ENCODE measurements around the gene UBXN10. TPM values are rescaled to one million over a fixed set of nuclear protein-coding genes. Genes with fewer than 3 reads are reported as not detected.

UBXN10 gene
- total RNA-seq, 4 donors from 2014 or later: 0.18 to 4.3 (median 0.19) TPM; not detected in 1

DNA sequence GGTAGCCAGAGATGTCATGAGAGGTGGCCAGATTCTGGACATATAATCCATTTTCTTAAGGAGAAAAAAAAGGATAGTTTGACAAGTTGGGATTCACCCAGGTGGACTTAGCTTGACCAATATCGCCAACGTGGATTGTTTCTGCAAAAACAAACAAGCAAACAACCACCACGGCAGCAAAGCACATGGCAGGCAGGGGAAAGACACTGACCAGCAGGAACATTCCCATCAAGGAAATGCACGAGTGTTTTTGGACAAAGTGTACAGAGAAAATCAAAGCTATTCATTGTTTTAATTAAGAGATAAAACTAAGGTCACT, 9.5 kb downstream of the UBXN10 start:
- ATAC-seq: no peak
- intact Hi-C loops (cut with DNase I; ENCODE audit: low total_unique reads): loop anchor here (1.0 to 2.0 kb wide), 3 partner anchors 43 to 277 kb away; no protein-coding TSS in a partner anchor
- in situ Hi-C loops (cut with MboI; ENCODE audit: low sequenced_read_pairs in 4 of 4): loop anchor here in 1 of 4 donors (10.0 kb wide), 1 partner anchor 281 kb away; no protein-coding TSS in a partner anchor

DNA sequence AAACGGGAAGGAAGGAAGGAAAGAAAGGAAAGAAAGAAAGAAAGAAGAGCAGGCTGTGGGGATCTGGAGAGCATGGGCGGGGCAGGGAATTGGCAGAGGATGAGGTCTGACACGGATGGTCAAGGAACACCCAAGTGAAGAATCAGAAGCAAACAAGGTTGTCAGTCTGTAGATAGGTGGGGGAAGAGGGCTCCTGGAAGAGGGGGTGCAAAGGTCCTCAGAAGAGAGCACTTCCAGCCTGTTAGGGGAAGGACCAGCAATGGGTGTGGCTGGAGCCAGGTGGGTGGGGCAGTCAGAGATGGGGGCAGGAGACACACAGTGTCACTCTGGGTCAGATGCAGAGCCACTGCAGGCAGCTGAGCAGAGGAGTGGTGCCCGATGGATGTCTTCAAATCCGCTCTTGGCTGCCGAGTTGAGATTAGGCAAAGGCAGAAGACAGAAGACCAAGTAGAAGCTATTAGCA, 11.5 kb downstream of the UBXN10 start:
- intact Hi-C loops (cut with DNase I; ENCODE audit: low total_unique reads): no loop called here

More for the DNA sequence above, 9.5 kb downstream of the UBXN10 start:
- Histone ChIP-seq H3K4me3 (no peak overlapping the region), H3K36me3 (no peaks in the 10 kb centered on the region), H3K27me3 (peaks cover 2 to 14% (median 3%) of the 10 kb centered on the region in 3 donors), H3K4me1 (peaks cover 4 to 20% of the 10 kb centered on the region in 2 donors), H3K27ac (no peak overlapping the region), H3K9me3 (no peaks in the 10 kb centered on the region)
- TF ChIP-seq POLR2A (IDR thresholded peaks at IDR 0.05): no peak
- TF ChIP-seq, protein P1, sequence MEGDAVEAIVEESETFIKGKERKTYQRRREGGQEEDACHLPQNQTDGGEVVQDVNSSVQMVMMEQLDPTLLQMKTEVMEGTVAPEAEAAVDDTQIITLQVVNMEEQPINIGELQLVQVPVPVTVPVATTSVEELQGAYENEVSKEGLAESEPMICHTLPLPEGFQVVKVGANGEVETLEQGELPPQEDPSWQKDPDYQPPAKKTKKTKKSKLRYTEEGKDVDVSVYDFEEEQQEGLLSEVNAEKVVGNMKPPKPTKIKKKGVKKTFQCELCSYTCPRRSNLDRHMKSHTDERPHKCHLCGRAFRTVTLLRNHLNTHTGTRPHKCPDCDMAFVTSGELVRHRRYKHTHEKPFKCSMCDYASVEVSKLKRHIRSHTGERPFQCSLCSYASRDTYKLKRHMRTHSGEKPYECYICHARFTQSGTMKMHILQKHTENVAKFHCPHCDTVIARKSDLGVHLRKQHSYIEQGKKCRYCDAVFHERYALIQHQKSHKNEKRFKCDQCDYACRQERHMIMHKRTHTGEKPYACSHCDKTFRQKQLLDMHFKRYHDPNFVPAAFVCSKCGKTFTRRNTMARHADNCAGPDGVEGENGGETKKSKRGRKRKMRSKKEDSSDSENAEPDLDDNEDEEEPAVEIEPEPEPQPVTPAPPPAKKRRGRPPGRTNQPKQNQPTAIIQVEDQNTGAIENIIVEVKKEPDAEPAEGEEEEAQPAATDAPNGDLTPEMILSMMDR (IDR thresholded peaks at IDR 0.05 in 4 of 5, conservative IDR thresholded peaks at IDR 0.05 in 1 of 5): peak in 1 of 5 experiments; percentile 6
- DNase-seq: no peak

DNA sequence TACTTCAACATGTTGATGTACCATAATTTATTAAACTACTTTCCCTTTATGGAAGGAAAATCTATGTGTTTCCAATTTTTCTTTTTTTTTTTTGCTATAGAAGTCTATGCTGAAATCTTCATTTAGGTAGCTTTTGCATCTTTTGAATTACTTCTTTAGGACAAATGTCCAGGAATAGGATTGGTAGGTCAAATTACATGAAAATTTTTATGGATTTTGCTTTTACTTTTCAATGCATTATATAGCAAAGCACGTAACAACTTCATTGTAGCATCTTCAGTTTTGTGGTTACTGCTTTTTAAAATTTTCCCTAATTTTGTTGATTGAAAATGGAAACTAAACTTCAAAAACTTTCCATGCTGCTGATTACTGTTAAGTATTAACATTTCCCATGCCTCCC, 12.4 kb downstream of the UBXN10 start:
- in situ Hi-C loops (cut with MboI; ENCODE audit: low sequenced_read_pairs in 4 of 4): loop anchor here in 1 of 4 donors (10.0 kb wide), 1 partner anchor 283 kb away; no protein-coding TSS in a partner anchor
- no peak for TF ChIP-seq POLR2A (IDR thresholded peaks at IDR 0.05)
- TF ChIP-seq, protein P1 (IDR thresholded peaks at IDR 0.05 in 4 of 5, conservative IDR thresholded peaks at IDR 0.05 in 1 of 5): no peak
- Histone ChIP-seq H3K27me3 (peaks cover 0 to 14% (median 3%) of the 10 kb centered on the region in 3 donors), H3K36me3 (no peaks in the 10 kb centered on the region), H3K27ac (no peak overlapping the region), H3K9me3 (no peaks in the 10 kb centered on the region), H3K4me3 (no peak overlapping the region), H3K4me1 (peaks cover 4 to 9% of the 10 kb centered on the region in 2 donors)
- intact Hi-C loops (cut with DNase I; ENCODE audit: low total_unique reads): no loop called here
- no peak for DNase-seq
- no peak for ATAC-seq

More for the DNA sequence above, 11.5 kb downstream of the UBXN10 start:
- Histone ChIP-seq H3K4me1 (peaks cover 4 to 14% of the 10 kb centered on the region in 2 donors), H3K4me3 (no peak overlapping the region), H3K9me3 (no peaks in the 10 kb centered on the region), H3K27ac (no peak overlapping the region), H3K27me3 (peaks cover 0 to 14% (median 3%) of the 10 kb centered on the region in 3 donors), H3K36me3 (no peaks in the 10 kb centered on the region)
- DNase-seq (no peak), ATAC-seq (no peak)
- in situ Hi-C loops (cut with MboI; ENCODE audit: low sequenced_read_pairs in 4 of 4): loop anchor here in 1 of 4 donors (10.0 kb wide), 1 partner anchor 283 kb away; no protein-coding TSS in a partner anchor
- TF ChIP-seq, protein P1 (IDR thresholded peaks at IDR 0.05 in 4 of 5, conservative IDR thresholded peaks at IDR 0.05 in 1 of 5): no peak
- TF ChIP-seq POLR2A (IDR thresholded peaks at IDR 0.05): no peak

DNA sequence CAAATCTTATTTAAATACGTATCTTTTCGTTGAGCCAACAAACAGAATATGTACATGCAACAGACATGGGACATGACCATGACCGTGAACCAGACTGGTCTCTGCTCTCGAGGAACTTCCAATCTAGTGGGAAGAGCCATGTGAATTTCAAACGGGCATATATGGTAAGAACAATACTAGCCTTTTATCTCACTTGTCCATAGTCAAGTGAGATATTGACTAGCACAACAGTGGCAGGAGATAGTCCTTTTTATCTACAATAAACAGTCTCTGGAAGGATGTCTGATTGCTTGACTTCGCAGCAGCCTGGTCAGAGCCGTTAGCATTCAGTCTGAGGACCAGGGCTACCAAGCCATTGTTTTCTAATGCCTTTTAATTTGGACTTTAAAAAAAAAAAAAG, 13.0 kb downstream of the UBXN10 start:
- peaks cover 4 to 9% of the 10 kb centered on the region in 2 donors for H3K4me1 ChIP-seq
- no peaks in the 10 kb centered on the region for H3K9me3 ChIP-seq
- H3K27ac ChIP-seq: no peak overlapping the region
- ATAC-seq (no peak), DNase-seq (no peak)
- H3K27me3 ChIP-seq: peaks cover 0 to 8% (median 0%) of the 10 kb centered on the region in 3 donors
- TF ChIP-seq POLR2A (IDR thresholded peaks at IDR 0.05): no peak
- TF ChIP-seq, protein P1 (IDR thresholded peaks at IDR 0.05 in 4 of 5, conservative IDR thresholded peaks at IDR 0.05 in 1 of 5): no peak
- intact Hi-C loops (cut with DNase I; ENCODE audit: low total_unique reads): no loop called here
- no peaks in the 10 kb centered on the region for H3K36me3 ChIP-seq
- no peak overlapping the region for H3K4me3 ChIP-seq
- in situ Hi-C loops (cut with MboI; ENCODE audit: low sequenced_read_pairs in 4 of 4): loop anchor here in 1 of 4 donors (10.0 kb wide), 1 partner anchor 284 kb away; no protein-coding TSS in a partner anchor
